ENCODE measurements around the gene HIPK2.

GRCh38 chr7:139825666-139826290 lies 48.0 kb upstream of the HIPK2 start:
- TF ChIP-seq CTCF (IDR thresholded peaks at IDR 0.05; ENCODE audit: low read length) (no peak), EZH2 (IDR thresholded peaks at IDR 0.05; ENCODE audit: borderline replicate concordance, low read length) (no peak)

All from OCI-LY1 (cell line).